KMS-11 (cell line): ENCODE measurements around the gene STAP2.

Experiments used
- H2AFZ ChIP-seq: fragments of 200-600 bp; sonication (generic); 2 replicates; pipeline ENCODE4 v1.6.1; 2016; ENCODE audit warnings: antibody characterized with exemption, mixed run types, low read depth
- H3K27ac ChIP-seq: fragments of 200-600 bp; sonication (generic); 2 replicates; pipeline ENCODE4 v1.6.1; 2016; ENCODE audit warnings: mild to moderate bottlenecking, mixed run types
- H3K27me3 ChIP-seq: fragments of 200-600 bp; sonication (generic); 2 replicates; pipeline ENCODE4 v1.6.1; 2017; ENCODE audit warnings: mild to moderate bottlenecking, low read depth, mixed run types, moderate library complexity; ENCODE audit not compliant: insufficient read depth
- H3K36me3 ChIP-seq: fragments of 200-600 bp; sonication (generic); 2 replicates; pipeline ENCODE4 v1.6.1; 2017; ENCODE audit warnings: mild to moderate bottlenecking, mixed run types; ENCODE audit not compliant: insufficient read depth
- H3K4me1 ChIP-seq: fragments of 200-600 bp; sonication (generic); 2 replicates; pipeline ENCODE4 v1.6.1; 2016; ENCODE audit warnings: mild to moderate bottlenecking, low read depth, mixed run types; ENCODE audit not compliant: poor library complexity, severe bottlenecking
- H3K4me2 ChIP-seq: fragments of 200-600 bp; sonication (generic); 2 replicates; pipeline ENCODE4 v1.7.0; 2016; ENCODE audit warnings: mild to moderate bottlenecking, mixed run types
- H3K4me3 ChIP-seq: fragments of 200-600 bp; sonication (generic); IDR thresholded peaks from 2 replicates; pipeline ENCODE4 v1.6.1; 2017; ENCODE audit warnings: low read depth, low read length, mixed read lengths; ENCODE audit not compliant: insufficient read depth
- H3K79me2 ChIP-seq: fragments of 200-600 bp; sonication (generic); 2 replicates; pipeline ENCODE4 v1.6.1; 2016; ENCODE audit warnings: low read depth, mixed run types; ENCODE audit not compliant: insufficient read depth
- H3K9ac ChIP-seq: fragments of 200-600 bp; sonication (generic); 2 replicates; pipeline ENCODE4 v1.6.1; 2016; ENCODE audit warnings: mild to moderate bottlenecking, mixed run types
- H4K20me1 ChIP-seq: fragments of 200-600 bp; sonication (generic); 2 replicates; pipeline ENCODE4 v1.6.1; 2016; ENCODE audit warnings: mild to moderate bottlenecking, mixed run types; ENCODE audit not compliant: insufficient read depth
- TF ChIP-seq, protein P1 (sequence below): fragments of 200-600 bp; sonication (generic); conservative IDR thresholded peaks from 2 replicates; pipeline ENCODE4 v1.6.1; 2017; ENCODE audit warnings: low read depth, mild to moderate bottlenecking, antibody characterized with exemption, low read length, moderate library complexity, mixed read lengths

STAP2 gene

DNA sequence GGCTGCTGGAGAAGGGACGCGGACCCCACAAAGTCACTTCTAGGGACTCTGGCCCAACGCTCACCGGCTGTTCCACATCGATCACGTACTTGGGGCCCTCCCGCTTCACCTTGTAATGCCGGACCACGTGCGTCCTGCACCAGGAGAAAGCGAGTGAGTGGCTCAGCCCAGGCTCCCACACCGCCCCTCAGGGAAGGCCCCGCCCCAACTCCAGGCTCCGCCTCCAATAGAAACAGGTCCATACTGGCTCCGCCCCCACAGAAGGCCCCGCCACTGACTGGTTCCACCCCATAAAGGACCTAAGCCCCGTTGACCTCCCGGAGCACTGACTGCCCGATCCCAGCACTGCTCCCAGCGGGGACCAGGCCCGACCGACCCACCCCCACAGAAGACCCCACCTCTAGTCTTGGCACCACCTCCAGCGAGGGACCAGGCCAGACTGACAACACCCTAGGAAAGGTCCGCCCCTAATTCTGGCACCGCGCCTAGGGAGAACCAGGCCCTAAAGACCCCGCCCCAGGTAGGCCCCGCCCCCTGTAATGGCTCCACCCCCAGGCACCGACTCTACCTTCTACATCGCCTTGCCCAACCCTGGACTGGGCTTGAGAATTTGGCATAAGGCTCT lies 11.3 kb downstream of the STAP2 start:
- no peaks in the 10 kb centered on the region for H4K20me1 ChIP-seq
- TF ChIP-seq, protein P1, sequence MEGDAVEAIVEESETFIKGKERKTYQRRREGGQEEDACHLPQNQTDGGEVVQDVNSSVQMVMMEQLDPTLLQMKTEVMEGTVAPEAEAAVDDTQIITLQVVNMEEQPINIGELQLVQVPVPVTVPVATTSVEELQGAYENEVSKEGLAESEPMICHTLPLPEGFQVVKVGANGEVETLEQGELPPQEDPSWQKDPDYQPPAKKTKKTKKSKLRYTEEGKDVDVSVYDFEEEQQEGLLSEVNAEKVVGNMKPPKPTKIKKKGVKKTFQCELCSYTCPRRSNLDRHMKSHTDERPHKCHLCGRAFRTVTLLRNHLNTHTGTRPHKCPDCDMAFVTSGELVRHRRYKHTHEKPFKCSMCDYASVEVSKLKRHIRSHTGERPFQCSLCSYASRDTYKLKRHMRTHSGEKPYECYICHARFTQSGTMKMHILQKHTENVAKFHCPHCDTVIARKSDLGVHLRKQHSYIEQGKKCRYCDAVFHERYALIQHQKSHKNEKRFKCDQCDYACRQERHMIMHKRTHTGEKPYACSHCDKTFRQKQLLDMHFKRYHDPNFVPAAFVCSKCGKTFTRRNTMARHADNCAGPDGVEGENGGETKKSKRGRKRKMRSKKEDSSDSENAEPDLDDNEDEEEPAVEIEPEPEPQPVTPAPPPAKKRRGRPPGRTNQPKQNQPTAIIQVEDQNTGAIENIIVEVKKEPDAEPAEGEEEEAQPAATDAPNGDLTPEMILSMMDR: no peak
- no peak overlapping the region for H3K27ac ChIP-seq
- no peaks in the 10 kb centered on the region for H3K4me1 ChIP-seq
- no peak overlapping the region for H3K9ac ChIP-seq
- H3K79me2 ChIP-seq: no peaks in the 10 kb centered on the region
- H2AFZ ChIP-seq: peak overlapping the region; percentile 44; the same call in 1 of the 2 replicates
- H3K4me2 ChIP-seq: no peak overlapping the region; the same call in 1 of the 2 replicates
- H3K36me3 ChIP-seq: no peaks in the 10 kb centered on the region
- no peak overlapping the region for H3K4me3 ChIP-seq
- no peaks in the 10 kb centered on the region for H3K27me3 ChIP-seq

GRCh38 chr19:4326837-4327251 lies 11.8 kb downstream of the STAP2 start:
- Histone ChIP-seq H3K79me2 (no peaks in the 10 kb centered on the region), H3K27ac (no peak overlapping the region), H3K27me3 (no peaks in the 10 kb centered on the region), H2AFZ (peak overlapping the region; percentile 44; the same call in 1 of the 2 replicates), H3K9ac (no peak overlapping the region), H3K36me3 (no peaks in the 10 kb centered on the region), H3K4me3 (no peak overlapping the region), H3K4me1 (no peaks in the 10 kb centered on the region), H4K20me1 (no peaks in the 10 kb centered on the region), H3K4me2 (no peak overlapping the region)
- TF ChIP-seq, protein P1: no peak

DNA sequence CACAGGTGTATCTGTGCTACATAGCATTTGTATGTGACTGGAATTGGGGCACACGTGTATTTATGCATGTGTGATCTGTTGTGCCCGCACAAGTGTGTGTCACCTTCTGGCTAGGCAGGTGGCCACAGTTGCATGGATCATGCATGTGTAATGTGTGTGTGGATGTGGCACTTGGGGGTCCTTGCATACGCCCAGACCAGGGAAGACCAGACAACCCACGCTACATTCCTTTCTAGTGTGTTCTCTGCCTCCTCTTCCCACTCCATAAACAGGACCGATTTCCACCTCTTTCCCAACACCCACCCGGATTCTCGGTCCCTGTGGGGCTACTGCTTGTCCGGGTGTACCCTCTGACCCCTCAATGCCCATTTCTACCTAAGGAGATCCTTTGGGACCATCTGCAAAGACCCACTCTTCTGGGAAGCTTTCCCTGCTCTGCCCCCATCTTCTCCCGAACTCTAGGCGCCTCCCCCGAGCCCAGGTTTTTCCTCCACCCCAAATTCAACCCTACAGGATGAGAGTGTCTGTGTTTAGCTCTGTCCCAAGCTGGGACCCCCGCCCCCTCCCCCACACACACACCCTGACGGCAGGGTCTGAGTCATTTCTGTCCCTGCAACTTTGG lies 12.3 kb downstream of the STAP2 start:
- H3K27me3 ChIP-seq: no peaks in the 10 kb centered on the region
- no peaks in the 10 kb centered on the region for H3K4me1 ChIP-seq
- H3K36me3 ChIP-seq: no peaks in the 10 kb centered on the region
- no peak overlapping the region for H3K9ac ChIP-seq
- no peak overlapping the region for H3K4me2 ChIP-seq
- no peak overlapping the region for H3K27ac ChIP-seq
- no peak overlapping the region for H2AFZ ChIP-seq
- H3K79me2 ChIP-seq: no peaks in the 10 kb centered on the region
- no peaks in the 10 kb centered on the region for H4K20me1 ChIP-seq
- H3K4me3 ChIP-seq: no peak overlapping the region
- TF ChIP-seq, protein P1: no peak

DNA sequence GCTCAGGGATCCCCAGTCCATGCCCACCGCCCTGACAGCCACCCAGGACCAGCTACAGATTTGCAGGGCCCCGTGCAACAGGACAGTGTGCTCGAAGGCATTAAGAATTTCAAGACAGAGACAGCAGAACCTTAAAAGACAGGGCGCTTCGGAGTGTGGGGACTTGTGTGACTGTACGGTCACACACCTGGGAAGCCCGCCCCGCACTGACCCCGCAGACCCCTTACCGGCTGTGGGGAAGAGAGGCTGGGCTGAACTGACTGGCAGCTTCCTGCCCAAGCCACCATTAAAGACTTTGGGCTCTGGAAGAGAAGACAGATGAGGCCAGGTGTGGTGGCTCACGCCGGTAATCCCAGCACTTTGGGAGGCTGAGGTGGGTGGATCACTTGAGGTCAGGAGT lies 14.4 kb downstream of the STAP2 start:
- no peak overlapping the region for H3K4me2 ChIP-seq
- H4K20me1 ChIP-seq: no peaks in the 10 kb centered on the region
- no peaks in the 10 kb centered on the region for H3K79me2 ChIP-seq
- no peak overlapping the region for H3K9ac ChIP-seq
- H3K4me1 ChIP-seq: no peaks in the 10 kb centered on the region
- TF ChIP-seq, protein P1: no peak
- no peak overlapping the region for H3K27ac ChIP-seq
- no peak overlapping the region for H2AFZ ChIP-seq
- no peak overlapping the region for H3K4me3 ChIP-seq
- no peaks in the 10 kb centered on the region for H3K27me3 ChIP-seq
- no peaks in the 10 kb centered on the region for H3K36me3 ChIP-seq
